Left kidney (tissue), 8 donors: ENCODE data around the gene TRIM69. TPM values are rescaled to one million over a fixed set of nuclear protein-coding genes. Genes with fewer than 3 reads are reported as not detected.
"Not testable (repeated sequence)": the region's sequence is repeated elsewhere in the genome, so short reads cannot be mapped to it uniquely, and the experiment has no call there.

Source experiments
- DNase-seq: peaks from one replicate; pipeline ENCODE4 v3.0.0-alpha.2; 2013
- long read RNA-seq, 8 donors: transcript quantifications; one replicate each; lab custom pipeline, GENCODE V29; 2026
- polyA plus RNA-seq: library from polyadenylated mRNA; unstranded; fragments of 120-200 nt; gene quantifications from one replicate; pipeline ENCODE4 v1.2.1, GENCODE V29; 2013; ENCODE audit not compliant: insufficient read length

Gene TRIM69, protein sequence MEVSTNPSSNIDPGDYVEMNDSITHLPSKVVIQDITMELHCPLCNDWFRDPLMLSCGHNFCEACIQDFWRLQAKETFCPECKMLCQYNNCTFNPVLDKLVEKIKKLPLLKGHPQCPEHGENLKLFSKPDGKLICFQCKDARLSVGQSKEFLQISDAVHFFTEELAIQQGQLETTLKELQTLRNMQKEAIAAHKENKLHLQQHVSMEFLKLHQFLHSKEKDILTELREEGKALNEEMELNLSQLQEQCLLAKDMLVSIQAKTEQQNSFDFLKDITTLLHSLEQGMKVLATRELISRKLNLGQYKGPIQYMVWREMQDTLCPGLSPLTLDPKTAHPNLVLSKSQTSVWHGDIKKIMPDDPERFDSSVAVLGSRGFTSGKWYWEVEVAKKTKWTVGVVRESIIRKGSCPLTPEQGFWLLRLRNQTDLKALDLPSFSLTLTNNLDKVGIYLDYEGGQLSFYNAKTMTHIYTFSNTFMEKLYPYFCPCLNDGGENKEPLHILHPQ
- 24.6 TPM for polyA plus RNA-seq
- long read RNA-seq, donor 1, transcript TRIM69-207 (2 exons, 3,190 nt) = major isoform, 8 of 8 reads
- long read RNA-seq, donor 1, partial matches to known transcripts = 0 of 8 reads
- long read RNA-seq, donor 1, other reads (novel, unspliced or antisense) = 0 of 8 reads
- long read RNA-seq, donor 2, transcript TRIM69-207 (2 exons, 3,190 nt) = major isoform, 9 of 9 reads
- long read RNA-seq, donor 2, partial matches to known transcripts = 0 of 9 reads
- long read RNA-seq, donor 2, other reads (novel, unspliced or antisense) = 0 of 9 reads
- long read RNA-seq, donor 3, transcript TRIM69-207 (2 exons, 3,190 nt) = major isoform, 10 of 10 reads
- long read RNA-seq, donor 3, partial matches to known transcripts = 0 of 10 reads
- long read RNA-seq, donor 3, other reads (novel, unspliced or antisense) = 0 of 10 reads
- long read RNA-seq, donor 4 = 0 reads
- long read RNA-seq, donor 5, transcript TRIM69-207 (2 exons, 3,190 nt) = major isoform, 10 of 10 reads
- long read RNA-seq, donor 5, partial matches to known transcripts = 0 of 10 reads
- long read RNA-seq, donor 5, other reads (novel, unspliced or antisense) = 0 of 10 reads
- long read RNA-seq, donor 6, transcript TRIM69-207 (2 exons, 3,190 nt) = major isoform, 12 of 12 reads
- long read RNA-seq, donor 6, partial matches to known transcripts = 0 of 12 reads
- long read RNA-seq, donor 6, other reads (novel, unspliced or antisense) = 0 of 12 reads
- long read RNA-seq, donor 7, transcript TRIM69-207 (2 exons, 3,190 nt) = major isoform, 18 of 19 reads
- long read RNA-seq, donor 7, partial matches to known transcripts = 0 of 19 reads
- long read RNA-seq, donor 7, other reads (novel, unspliced or antisense) = 0 of 19 reads
- long read RNA-seq, donor 8, partial matches to known transcripts = 0 of 4 reads
- long read RNA-seq, donor 8, other reads (novel, unspliced or antisense) = 0 of 4 reads

DNA sequence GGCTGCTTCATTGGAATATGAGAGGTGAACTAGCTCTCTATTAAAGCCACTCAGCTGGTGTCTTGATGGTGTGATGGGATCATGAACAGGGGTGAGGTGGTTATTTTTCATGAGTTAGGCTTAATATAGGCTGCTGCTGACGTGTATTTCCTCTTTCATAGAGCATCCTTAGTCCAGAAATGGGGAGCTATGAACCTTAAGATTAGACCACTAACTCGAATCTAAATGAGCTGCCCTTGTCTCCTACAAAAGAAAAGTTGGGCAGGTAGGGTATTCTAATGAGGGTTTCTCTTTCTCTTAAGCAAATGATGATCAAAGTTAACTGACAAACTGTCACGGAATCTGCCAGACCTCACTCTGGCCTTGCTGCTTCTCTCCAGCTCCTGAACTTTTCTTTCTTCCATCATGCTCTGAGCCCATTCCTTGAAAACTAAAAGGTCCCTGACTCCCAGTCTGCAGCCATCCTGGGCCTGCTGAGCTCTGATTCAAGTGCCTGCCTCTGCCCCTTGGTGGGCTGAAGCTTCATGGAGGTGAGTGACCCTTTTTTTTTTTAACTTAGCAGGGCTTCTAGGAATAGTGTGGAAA lies at the start of gene TRIM69:
TRIM69 (plus strand) TSS at position 348 of the 585 bp plus-strand sequence; CDS start at position 525, 177 bp downstream.
- DNase-seq = no peak

DNA sequence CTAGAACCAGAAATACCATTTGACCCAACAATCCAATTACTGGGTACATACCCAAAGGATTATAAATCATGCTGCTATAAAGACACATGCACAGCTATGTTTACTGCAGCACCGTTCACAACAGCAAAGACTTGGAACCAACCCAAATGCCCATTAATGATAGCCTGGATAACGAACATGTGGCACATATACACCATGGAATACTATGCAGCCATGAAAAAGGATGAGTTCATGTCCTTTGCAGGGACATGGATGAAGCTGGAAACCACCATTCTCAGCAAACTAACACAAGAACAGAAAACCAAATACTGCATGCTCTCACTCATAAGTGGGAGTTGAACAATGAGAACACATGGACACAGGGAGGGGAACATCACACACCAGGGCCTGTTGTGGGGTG lies 47.0 kb upstream of the TRIM69 start:
- DNase-seq = not testable (repeated sequence)

DNA sequence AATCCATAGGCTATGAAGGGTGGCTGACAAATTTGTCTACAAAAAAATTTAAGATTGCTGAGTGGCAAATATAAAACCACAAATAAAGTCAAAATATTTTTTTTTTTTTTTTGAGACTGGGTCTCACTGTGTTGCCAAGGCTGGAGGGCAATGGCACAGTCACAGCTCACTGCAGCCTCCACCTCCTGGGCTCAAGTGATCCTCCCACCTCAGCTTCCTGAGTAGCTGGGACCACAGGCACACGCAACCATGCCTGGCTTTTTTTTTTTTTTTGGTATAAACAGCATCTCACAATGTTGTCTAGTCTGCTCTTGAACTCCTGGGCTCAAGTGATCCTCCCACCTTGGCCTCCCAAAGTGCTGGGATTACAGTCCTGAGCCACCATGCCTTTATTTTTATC lies 46.1 kb upstream of the TRIM69 start:
- DNase-seq = not testable (repeated sequence)

DNA sequence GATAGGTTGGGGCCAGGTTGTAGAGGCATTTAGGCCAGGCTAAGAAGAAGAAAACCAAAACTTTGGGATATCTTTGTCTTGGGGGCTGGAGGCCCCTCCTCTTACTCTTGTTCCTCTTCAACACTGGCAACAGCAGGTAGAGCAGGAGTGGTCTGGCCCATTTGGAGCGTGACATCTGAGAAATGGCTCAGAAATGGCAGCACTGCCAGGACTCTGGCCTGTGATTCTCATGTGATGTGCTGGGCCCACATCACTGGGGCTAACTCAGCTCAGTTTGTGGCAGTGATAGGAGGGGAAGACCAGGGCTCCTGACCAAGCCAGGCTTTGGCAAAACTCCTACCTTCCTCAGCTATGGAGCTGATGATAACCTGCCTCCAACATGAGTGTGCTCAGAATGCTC lies 43.7 kb upstream of the TRIM69 start:
- DNase-seq = no peak

DNA sequence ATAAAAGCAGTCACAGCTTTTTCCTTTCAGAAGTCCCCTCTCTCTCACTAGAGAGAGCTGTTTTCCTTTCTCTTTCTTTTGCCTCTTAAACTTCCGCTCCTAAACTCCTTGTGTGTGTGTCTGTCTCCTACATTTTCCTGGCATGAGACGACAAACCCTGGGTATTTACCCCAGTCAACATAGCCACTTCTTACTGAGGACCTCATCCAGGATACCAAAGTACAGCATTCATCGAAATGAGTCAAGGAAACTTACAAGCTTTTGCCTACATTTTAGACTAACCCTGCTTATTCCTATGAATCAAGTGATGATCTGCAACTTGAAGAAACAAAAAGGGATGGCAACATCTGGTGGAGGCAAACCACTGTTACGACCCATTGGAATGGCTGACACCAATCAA lies 41.9 kb upstream of the TRIM69 start:
- DNase-seq = no peak

DNA sequence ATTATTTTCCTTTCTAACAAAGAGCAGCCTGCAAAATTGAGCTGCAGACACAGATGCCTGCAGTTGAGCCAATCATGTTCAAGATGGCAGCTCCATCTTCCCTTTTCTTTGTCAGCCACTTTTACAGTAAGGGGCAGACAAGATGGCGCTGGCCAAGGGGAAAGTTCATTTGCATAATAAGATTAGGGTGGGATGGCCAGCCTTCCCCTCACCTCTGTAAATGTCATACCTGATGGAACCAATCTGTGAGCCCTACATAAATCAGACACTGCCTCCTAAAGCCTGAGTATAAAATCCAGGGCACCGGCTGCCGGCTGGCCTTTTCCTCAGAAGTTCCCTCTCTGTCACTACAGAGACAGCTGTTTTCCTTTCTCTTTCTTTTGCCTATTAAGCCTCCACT lies 41.0 kb upstream of the TRIM69 start:
- DNase-seq = peak; percentile 28

DNA sequence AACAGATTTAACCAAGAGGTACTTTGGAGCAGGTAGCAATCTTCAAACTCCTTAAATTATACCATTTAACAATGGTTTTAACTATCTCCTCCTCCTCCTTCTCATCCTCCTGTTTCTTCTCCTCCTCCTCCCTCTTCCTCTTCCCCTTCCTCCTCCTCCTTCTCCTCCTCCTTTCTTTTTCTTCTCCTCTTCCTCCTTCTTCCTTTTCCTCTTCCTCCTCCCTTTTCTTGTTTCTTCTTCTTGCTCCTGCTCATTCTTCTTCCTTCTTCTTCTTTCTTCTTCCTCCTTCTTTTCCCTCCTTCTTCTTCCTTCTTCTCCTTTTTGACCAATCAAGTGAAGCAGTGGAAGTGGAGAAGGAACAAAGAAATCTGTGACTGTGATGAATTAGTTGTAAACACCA lies 39.3 kb upstream of the TRIM69 start:
- no peak for DNase-seq

DNA sequence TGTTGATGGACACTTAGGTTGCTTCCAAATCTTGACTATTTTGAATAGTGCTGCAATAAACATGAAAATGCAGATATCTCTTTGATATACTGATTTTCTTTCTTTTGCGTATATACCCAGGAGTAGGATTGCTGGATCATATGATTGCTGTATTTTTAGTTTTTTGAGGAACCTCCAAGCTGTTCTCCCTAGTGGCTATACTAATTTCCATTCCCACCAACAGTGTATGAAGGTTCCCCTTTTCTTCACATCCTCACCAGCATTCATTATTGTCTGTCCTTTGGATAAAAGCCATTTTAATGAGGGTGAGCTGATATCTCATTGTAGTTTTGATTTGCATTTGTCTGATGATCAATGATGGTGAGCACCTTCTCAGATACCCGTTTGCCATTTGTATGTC lies 37.7 kb upstream of the TRIM69 start:
- no peak for DNase-seq

DNA sequence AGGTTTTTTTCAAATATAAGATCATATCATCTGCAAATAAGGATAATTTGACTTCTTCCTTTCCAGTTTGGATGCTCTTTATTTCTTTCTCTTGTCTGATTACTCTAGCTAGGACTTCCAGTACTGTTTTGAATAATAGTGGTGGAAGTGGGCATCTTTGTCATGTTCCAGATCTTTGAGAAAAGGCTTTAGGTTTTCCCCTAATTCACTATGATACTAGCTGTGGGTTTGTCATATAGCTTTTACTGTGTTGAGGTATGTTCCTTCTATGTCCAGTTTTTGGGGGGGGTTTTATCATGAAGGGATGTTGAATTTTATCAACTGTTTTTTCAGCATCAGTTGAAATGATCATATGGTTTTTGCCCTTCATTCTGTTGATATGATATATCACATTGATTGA lies 35.7 kb upstream of the TRIM69 start:
- DNase-seq = not testable (repeated sequence)

DNA sequence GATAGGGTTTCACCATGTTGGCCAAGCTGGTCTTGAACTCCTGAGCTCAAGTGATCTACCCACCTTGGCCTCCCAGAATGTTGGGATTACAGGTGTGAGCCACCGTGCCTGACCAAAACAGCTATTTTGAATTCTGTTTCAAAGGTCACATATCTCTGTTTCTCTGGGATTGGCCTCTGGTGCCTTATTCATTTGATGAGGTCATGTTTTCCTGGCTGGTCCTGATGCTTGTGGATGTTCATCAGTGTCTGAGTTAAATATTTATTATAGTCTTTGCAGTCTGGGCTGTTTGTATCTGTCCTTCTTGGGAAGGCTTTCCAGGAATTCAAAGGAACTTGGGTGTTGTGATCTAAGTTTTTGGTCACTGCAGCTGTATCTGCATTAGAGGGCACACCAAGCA lies 30.3 kb upstream of the TRIM69 start:
- no peak for DNase-seq

DNA sequence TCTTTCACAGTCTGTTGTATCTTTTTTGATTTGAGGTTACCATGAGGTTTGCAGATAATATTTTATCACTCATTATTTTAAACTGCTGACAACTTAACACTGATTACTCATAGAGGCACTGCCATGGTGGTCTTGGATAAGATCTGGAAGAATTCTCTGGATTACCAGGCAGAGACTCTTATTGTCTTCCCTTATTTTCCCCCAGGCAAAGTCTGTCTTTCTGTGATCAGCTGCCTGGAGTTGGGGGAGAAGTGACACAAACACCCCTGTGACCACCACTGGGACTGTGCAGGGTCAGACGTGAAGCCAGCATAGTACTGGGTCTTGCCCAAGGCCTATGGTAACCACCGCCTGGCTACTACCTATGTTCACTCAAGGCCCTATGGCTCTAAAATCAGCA lies 29.9 kb upstream of the TRIM69 start:
- DNase-seq = no peak

DNA sequence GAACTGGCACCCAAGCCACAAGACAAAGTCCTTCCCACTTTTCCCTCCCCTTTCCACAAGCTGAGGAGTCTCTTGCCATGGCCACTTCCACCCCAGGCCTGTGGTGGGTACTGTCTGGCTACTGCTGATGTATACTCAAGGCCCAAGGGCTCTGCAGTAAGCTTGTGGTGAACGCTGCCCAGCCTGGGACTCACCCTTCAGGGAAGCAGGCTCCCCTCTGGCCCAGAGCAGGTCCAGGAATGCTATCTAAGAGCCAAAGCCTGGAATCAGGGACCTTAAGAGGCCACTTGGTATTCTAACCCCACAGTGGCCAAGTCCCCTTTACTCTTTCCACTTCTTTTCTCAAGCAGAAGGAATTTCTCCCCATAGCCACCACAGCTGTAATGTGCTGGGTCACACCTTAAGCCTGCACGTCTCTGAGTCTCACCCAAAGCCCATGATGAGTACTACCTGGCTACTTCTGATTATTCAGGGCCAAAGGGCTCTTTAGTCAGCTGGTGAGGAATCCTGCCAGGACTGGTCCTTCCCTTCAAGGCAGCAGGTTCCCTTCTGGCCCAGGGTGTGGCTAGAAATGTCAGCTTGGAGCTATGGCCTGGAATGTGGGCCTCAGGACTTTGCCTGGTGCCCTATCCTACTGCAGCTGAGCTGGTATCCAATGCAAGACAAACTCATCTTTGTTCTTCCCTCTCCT lies 29.2 kb upstream of the TRIM69 start:
- DNase-seq = no peak

DNA sequence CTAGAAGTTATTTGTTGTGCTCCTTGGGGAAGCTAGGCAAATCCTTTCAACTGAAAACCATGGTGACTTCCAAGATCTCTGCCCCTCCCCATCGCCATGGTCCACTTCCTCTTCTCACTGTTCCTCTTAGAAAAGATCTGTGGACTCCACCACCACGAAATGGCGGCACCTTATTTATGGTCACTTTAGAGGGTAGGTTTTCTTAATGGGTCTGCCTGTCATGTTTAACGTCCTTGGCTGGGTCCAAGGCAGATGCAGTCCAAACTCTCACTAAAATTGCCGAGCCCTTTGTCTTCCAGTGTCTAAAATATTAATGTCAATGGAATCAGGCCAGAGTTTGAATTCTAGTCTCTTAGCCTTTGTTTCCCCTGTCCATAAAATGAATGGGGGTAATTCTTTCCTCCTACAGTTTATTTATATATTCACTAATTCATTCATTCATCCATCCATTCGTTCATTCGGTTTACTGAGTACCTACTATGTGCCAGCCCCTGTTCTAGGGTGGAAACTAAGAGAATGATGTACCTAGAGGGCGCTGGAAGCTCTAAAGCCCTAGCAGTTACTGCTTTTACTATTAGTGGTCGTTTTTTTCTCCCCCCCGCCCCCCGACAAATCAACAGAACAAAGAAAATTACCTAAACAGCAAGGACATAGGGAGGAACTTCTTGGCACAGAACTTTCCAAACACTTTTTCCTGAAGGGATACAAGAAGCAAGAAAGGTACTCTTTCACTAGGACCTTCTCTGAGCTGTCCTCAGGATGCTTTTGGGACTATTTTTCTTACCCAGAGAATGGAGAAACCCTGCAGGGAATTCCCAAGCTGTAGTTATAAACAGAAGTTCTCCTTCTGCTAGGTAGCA lies 25.9 kb upstream of the TRIM69 start:
- no peak for DNase-seq

DNA sequence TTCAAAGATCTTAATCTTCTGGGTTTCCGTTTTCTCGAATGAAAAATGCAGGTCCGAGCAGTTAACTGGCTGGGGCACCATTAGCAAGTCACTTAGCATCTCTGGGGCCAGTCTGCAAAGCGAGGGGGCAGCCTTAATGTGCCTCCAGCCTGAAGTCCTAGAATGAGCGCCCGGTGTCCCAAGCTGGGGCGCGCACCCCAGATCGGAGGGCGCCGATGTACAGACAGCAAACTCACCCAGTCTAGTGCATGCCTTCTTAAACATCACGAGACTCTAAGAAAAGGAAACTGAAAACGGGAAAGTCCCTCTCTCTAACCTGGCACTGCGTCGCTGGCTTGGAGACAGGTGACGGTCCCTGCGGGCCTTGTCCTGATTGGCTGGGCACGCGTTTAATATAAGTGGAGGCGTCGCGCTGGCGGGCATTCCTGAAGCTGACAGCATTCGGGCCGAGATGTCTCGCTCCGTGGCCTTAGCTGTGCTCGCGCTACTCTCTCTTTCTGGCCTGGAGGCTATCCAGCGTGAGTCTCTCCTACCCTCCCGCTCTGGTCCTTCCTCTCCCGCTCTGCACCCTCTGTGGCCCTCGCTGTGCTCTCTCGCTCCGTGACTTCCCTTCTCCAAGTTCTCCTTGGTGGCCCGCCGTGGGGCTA lies 25.1 kb upstream of the TRIM69 start, which contains the start of the genes B2M and PATL2:
B2M (plus strand) TSS at position 422 of the 647 bp plus-strand sequence; CDS start at position 452, 30 bp downstream.
PATL2 (minus strand) TSS at position 228 of the 647 bp plus-strand sequence. CDS start 34,833 bp downstream, outside the sequence.
- peak; percentile 97 for DNase-seq

DNA sequence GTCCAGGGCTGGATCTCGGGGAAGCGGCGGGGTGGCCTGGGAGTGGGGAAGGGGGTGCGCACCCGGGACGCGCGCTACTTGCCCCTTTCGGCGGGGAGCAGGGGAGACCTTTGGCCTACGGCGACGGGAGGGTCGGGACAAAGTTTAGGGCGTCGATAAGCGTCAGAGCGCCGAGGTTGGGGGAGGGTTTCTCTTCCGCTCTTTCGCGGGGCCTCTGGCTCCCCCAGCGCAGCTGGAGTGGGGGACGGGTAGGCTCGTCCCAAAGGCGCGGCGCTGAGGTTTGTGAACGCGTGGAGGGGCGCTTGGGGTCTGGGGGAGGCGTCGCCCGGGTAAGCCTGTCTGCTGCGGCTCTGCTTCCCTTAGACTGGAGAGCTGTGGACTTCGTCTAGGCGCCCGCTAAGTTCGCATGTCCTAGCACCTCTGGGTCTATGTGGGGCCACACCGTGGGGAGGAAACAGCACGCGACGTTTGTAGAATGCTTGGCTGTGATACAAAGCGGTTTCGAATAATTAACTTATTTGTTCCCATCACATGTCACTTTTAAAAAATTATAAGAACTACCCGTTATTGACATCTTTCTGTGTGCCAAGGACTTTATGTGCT lies 24.5 kb upstream of the TRIM69 start:
- DNase-seq = no peak

DNA sequence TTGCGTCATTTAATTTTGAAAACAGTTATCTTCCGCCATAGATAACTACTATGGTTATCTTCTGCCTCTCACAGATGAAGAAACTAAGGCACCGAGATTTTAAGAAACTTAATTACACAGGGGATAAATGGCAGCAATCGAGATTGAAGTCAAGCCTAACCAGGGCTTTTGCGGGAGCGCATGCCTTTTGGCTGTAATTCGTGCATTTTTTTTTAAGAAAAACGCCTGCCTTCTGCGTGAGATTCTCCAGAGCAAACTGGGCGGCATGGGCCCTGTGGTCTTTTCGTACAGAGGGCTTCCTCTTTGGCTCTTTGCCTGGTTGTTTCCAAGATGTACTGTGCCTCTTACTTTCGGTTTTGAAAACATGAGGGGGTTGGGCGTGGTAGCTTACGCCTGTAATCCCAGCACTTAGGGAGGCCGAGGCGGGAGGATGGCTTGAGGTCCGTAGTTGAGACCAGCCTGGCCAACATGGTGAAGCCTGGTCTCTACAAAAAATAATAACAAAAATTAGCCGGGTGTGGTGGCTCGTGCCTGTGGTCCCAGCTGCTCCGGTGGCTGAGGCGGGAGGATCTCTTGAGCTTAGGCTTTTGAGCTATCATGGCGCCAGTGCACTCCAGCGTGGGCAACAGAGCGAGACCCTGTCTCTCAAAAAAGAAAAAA lies 23.9 kb upstream of the TRIM69 start:
- peak; percentile 64 for DNase-seq

DNA sequence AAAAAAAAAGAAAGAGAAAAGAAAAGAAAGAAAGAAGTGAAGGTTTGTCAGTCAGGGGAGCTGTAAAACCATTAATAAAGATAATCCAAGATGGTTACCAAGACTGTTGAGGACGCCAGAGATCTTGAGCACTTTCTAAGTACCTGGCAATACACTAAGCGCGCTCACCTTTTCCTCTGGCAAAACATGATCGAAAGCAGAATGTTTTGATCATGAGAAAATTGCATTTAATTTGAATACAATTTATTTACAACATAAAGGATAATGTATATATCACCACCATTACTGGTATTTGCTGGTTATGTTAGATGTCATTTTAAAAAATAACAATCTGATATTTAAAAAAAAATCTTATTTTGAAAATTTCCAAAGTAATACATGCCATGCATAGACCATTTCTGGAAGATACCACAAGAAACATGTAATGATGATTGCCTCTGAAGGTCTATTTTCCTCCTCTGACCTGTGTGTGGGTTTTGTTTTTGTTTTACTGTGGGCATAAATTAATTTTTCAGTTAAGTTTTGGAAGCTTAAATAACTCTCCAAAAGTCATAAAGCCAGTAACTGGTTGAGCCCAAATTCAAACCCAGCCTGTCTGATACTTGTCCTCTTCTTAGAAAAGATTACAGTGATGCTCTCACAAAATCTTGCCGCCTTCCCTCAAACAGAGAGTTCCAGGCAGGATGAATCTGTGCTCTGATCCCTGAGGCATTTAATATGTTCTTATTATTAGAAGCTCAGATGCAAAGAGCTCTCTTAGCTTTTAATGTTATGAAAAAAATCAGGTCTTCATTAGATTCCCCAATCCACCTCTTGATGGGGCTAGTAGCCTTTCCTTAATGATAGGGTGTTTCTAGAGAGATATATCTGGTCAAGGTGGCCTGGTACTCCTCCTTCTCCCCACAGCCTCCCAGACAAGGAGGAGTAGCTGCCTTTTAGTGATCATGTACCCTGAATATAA lies 23.0 kb upstream of the TRIM69 start:
- no peak for DNase-seq
